Raji (cell line): ENCODE results near the gene TMEM63C.

Experiments
- POLR2A ChIP-seq: IDR thresholded peaks from 2 replicates; pipeline ENCODE4 v1.6.1; 2011; ENCODE audit warnings: low read depth, low read length, control low read depth; ENCODE audit not compliant: insufficient read depth

Gene TMEM63C

GRCh38 chr14:77180726-77181602 is 634 bp upstream of the TMEM63C start:
- no peak for TF ChIP-seq POLR2A

GRCh38 chr14:77183896-77184295 is 2.3 kb downstream of the TMEM63C start:
- no peak for TF ChIP-seq POLR2A

DNA sequence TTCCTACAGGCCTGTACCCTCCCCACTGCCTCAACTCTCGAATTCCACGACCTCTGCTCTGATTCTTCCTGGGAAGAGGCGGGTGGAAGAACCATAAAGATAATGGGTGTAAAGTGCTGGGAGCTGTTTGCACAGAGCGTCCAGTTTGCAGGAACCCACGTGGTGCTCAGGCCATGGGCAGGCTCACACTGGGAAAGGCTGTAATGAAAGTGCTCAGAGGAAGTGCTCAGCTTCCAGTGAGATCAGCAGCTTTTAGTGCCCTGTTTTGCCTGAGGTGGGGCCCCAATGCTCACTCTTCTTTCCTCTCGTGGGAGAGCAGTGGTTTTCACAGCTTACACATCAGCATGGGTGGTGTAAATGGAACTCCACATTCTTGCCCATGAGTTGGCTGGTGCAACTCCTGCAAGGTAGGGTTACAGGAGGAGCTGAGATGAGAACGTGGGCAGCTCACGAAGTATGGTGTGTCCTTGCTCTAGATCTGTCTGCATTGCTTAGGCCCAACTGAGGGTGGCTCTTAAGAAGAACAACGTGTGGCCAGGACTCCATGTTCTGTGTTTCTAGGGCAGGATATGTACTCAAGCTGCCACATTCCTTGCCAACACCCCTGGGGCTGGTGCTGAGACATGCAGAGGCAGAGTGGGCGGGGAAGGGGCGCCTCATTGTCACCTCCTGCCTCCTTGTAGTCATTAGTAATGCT is 2.9 kb downstream of the TMEM63C start:
- 0 out of 2 replicates have a peak, but pooled peaks have one; percentile 15 for TF ChIP-seq POLR2A

- no peak for TF ChIP-seq POLR2A
These were observed 3.5 kb downstream of the TMEM63C start for GRCh38 chr14:77185093-77185465.

DNA sequence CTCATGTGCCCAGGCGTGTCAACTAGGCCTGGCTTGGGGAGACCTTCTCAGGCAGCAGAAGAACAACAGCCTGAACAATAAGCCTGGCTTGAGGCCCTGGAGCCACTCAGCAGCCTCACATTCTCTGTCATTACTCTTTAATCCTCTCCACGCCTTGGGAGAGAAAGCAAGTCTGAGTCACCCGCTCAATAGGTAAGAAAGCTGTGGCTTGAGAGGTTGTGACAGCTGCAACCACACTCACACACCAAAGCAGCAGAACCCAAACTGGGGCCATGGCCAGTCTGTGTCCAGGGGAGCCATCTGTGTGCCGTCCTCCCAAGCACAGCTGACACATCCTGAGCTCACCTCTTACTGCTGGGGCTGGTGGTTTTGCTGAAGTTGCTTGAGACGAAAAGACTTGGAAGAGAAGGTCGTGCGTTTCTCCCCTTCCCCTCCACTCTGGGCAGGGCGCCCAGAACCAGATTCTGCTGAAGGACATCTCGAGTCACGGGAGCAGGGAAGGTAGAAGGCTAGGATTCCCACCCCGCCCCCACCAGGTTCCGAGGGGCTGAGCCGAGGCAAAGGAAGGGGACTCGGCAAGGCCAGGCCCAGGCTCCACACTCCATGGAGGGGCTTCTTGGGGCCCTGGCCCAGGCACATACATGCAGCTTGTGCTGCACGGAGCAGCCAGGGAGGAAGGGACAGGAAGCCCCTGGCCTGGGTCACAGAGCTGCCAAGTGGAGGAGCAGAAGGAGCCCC is 5.5 kb downstream of the TMEM63C start:
- TF ChIP-seq POLR2A = no peak

DNA sequence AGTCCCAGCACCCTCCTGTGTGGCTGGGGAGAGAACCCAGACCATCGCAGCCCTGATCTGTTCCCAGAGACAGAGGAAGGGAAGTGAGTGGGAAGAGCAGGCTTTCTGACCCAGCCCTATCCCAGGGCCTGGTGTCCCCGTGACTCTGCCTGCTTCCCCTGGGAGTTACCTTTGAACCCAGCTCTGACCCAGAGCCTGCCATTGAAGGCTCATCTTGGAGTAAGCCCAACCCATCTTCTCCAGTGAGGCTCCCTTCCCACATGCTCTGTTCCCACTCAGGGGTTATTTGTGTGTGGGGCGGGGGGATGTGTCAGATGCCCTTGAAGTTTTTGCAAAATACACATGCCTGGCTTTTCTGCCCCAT is 6.0 kb downstream of the TMEM63C start:
- no peak for TF ChIP-seq POLR2A

- TF ChIP-seq POLR2A = no peak
These were observed 7.9 kb downstream of the TMEM63C start for GRCh38 chr14:77189479-77189878.

- no peak for TF ChIP-seq POLR2A
These were observed 9.4 kb downstream of the TMEM63C start for GRCh38 chr14:77190977-77191376.

- no peak for TF ChIP-seq POLR2A
These were observed 13.1 kb downstream of the TMEM63C start for GRCh38 chr14:77194706-77195105.

DNA sequence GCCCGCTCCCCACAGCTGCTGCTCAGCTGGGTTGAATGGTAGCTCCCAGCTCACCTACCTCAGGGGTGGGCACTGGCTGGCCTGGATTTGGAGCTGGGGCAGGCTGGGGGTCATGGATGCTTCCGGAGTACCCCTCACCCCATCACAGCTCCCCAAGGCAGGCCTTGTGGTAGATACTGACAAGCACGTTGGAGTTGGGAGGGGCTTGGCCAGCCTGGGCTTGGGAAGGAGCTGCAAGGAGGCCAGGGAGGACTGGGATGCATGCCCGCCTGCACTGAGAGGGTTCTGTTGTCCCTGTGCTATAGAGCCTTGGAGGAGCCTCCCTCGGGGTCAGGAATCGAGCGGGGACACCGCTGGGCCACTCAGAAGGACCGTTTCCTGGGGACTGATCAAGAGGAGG is 14.2 kb downstream of the TMEM63C start:
- no peak for TF ChIP-seq POLR2A

GRCh38 chr14:77197988-77198387 is 16.4 kb downstream of the TMEM63C start:
- TF ChIP-seq POLR2A = no peak

- no peak for TF ChIP-seq POLR2A
These were observed 17.0 kb downstream of the TMEM63C start for GRCh38 chr14:77198561-77198960.

GRCh38 chr14:77199590-77199989 is 18.0 kb downstream of the TMEM63C start:
- TF ChIP-seq POLR2A = no peak

GRCh38 chr14:77200406-77200985 is 18.9 kb downstream of the TMEM63C start:
- no peak for TF ChIP-seq POLR2A

GRCh38 chr14:77201696-77202095 is 20.1 kb downstream of the TMEM63C start:
- TF ChIP-seq POLR2A = no peak
